MM.1S (cell line): ENCODE results near the gene BMERB1.
"Not testable (repeated sequence)": the region's sequence is repeated elsewhere in the genome, so short reads cannot be mapped to it uniquely, and the experiment has no call there.

Experiments
- DNase-seq: peaks from one replicate; pipeline ENCODE4 v3.0.0-alpha.2; 2015
- H2AFZ ChIP-seq: fragments of 300-600 bp; sonication (generic); 2 replicates; pipeline ENCODE4 v1.6.0; 2016; ENCODE audit warnings: antibody characterized with exemption, low read length
- H3F3A ChIP-seq: fragments of 300-600 bp; sonication (generic); 2 replicates; pipeline ENCODE4 v1.6.1; 2016; ENCODE audit warnings: mild to moderate bottlenecking, antibody characterized with exemption, low read length, moderate library complexity, mixed read lengths; ENCODE audit not compliant: insufficient read depth
- H3K27ac ChIP-seq: fragments of 300-600 bp; sonication (generic); 2 replicates; pipeline ENCODE4 v1.5.1; 2016; ENCODE audit warnings: mild to moderate bottlenecking, low read length
- H3K27me3 ChIP-seq: fragments of 300-600 bp; sonication (generic); replicated peaks from 2 replicates; pipeline ENCODE4 v1.6.0; 2016; ENCODE audit warnings: low read length; ENCODE audit not compliant: insufficient read depth
- H3K36me3 ChIP-seq: fragments of 300-600 bp; sonication (generic); replicated peaks from 2 replicates; pipeline ENCODE4 v1.6.1; 2016; ENCODE audit warnings: mild to moderate bottlenecking, low read length, mixed read lengths; ENCODE audit not compliant: insufficient read depth
- H3K4me1 ChIP-seq: fragments of 300-600 bp; sonication (generic); 2 replicates; pipeline ENCODE4 v1.6.1; 2016; ENCODE audit warnings: low read length, mixed read lengths
- H3K4me2 ChIP-seq: fragments of 300-600 bp; sonication (generic); 2 replicates; pipeline ENCODE4 v1.6.0; 2016; ENCODE audit warnings: low read depth, low read length
- H3K4me3 ChIP-seq: fragments of 300-600 bp; sonication (generic); 2 replicates; pipeline ENCODE4 v1.5.1; 2016; ENCODE audit warnings: low read length, mixed read lengths
- H3K79me2 ChIP-seq: fragments of 300-600 bp; sonication (generic); 2 replicates; pipeline ENCODE4 v1.6.1; 2016; ENCODE audit warnings: mixed run types, low read length, mixed read lengths
- H3K9ac ChIP-seq: fragments of 300-600 bp; sonication (generic); 2 replicates; pipeline ENCODE4 v1.6.1; 2016; ENCODE audit warnings: low read length, mixed read lengths
- H3K9me2 ChIP-seq: fragments of 300-600 bp; sonication (generic); replicated peaks from 2 replicates; pipeline ENCODE4 v1.6.1; 2016; ENCODE audit warnings: mild to moderate bottlenecking, low read length, mixed read lengths; ENCODE audit not compliant: insufficient read depth
- H3K9me3 ChIP-seq: fragments of 300-600 bp; sonication (generic); replicated peaks from 2 replicates; pipeline ENCODE4 v1.6.1; 2016; ENCODE audit warnings: mild to moderate bottlenecking, low read length, mixed read lengths; ENCODE audit not compliant: insufficient read depth
- H4K20me1 ChIP-seq: fragments of 300-600 bp; sonication (generic); 2 replicates; pipeline ENCODE4 v1.6.1; 2016; ENCODE audit warnings: mild to moderate bottlenecking, low read length, moderate library complexity, mixed read lengths; ENCODE audit not compliant: insufficient read depth
- CTCF ChIP-seq: fragments of 300-600 bp; sonication (generic); IDR thresholded peaks from 2 replicates; pipeline ENCODE4 v1.5.1; 2016; ENCODE audit warnings: antibody characterized with exemption, low read length, mixed read lengths
- EZH2 ChIP-seq: fragments of 300-600 bp; sonication (generic); optimal IDR thresholded peaks from 2 replicates; pipeline ENCODE3; 2017; ENCODE audit warnings: low read depth, mild to moderate bottlenecking, antibody characterized with exemption, low read length, mixed read lengths
- EZH2phosphoT487 ChIP-seq: fragments of 300-600 bp; sonication (generic); IDR thresholded peaks from 2 replicates; pipeline ENCODE4 v1.6.1; 2018; ENCODE audit warnings: antibody characterized with exemption, low read length

Gene BMERB1

GRCh38 chr16:15439102-15439501 lies 4.7 kb downstream of the BMERB1 start:
- Histone ChIP-seq H3F3A (no peaks in the 10 kb centered on the region), H2AFZ (no peak overlapping the region), H3K4me2 (no peak overlapping the region), H4K20me1 (no peaks in the 10 kb centered on the region), H3K27ac (no peak overlapping the region), H3K27me3 (no peaks in the 10 kb centered on the region; the same call in 1 of the 2 replicates), H3K9me3 (no peaks in the 10 kb centered on the region), H3K4me3 (no peak overlapping the region), H3K9me2 (no peaks in the 10 kb centered on the region), H3K79me2 (no peaks in the 10 kb centered on the region), H3K9ac (no peak overlapping the region), H3K4me1 (peaks cover 3% of the 10 kb centered on the region; the same call in 1 of the 2 replicates), H3K36me3 (no peaks in the 10 kb centered on the region)
- DNase-seq = no peak
- TF ChIP-seq EZH2 = no peak
- no peak for TF ChIP-seq CTCF
- TF ChIP-seq EZH2phosphoT487 = no peak

- H2AFZ ChIP-seq = no peak overlapping the region
- no peaks in the 10 kb centered on the region for H3K36me3 ChIP-seq
- no peaks in the 10 kb centered on the region; the same call in 1 of the 2 replicates for H3K27me3 ChIP-seq
- H3K27ac ChIP-seq = no peak overlapping the region
- H3K4me2 ChIP-seq = no peak overlapping the region
- H3K4me3 ChIP-seq = no peak overlapping the region
- TF ChIP-seq CTCF = no peak
- no peak for TF ChIP-seq EZH2phosphoT487
- no peak for TF ChIP-seq EZH2
- H3K79me2 ChIP-seq = no peaks in the 10 kb centered on the region
- no peaks in the 10 kb centered on the region for H4K20me1 ChIP-seq
- no peak overlapping the region for H3K9ac ChIP-seq
- DNase-seq = no peak
- no peaks in the 10 kb centered on the region for H3K9me2 ChIP-seq
- no peaks in the 10 kb centered on the region for H3F3A ChIP-seq
- H3K4me1 ChIP-seq = peaks cover 3% of the 10 kb centered on the region; the same call in 1 of the 2 replicates
- no peaks in the 10 kb centered on the region for H3K9me3 ChIP-seq
These were observed 5.1 kb downstream of the BMERB1 start for GRCh38 chr16:15439521-15439920.

GRCh38 chr16:15440852-15441251 lies 6.5 kb downstream of the BMERB1 start:
- H3K79me2 ChIP-seq = no peaks in the 10 kb centered on the region
- no peak overlapping the region for H2AFZ ChIP-seq
- no peaks in the 10 kb centered on the region for H3K27me3 ChIP-seq
- H3K4me2 ChIP-seq = no peak overlapping the region
- no peaks in the 10 kb centered on the region for H3K9me2 ChIP-seq
- H3K4me3 ChIP-seq = no peak overlapping the region
- no peak overlapping the region for H3K9ac ChIP-seq
- no peaks in the 10 kb centered on the region for H3K9me3 ChIP-seq
- H4K20me1 ChIP-seq = no peaks in the 10 kb centered on the region
- no peak for DNase-seq
- no peaks in the 10 kb centered on the region for H3F3A ChIP-seq
- H3K27ac ChIP-seq = no peak overlapping the region
- H3K4me1 ChIP-seq = no peaks in the 10 kb centered on the region
- no peaks in the 10 kb centered on the region for H3K36me3 ChIP-seq
- TF ChIP-seq CTCF (no peak), EZH2phosphoT487 (no peak), EZH2 (no peak)

GRCh38 chr16:15442140-15442539 lies 7.8 kb downstream of the BMERB1 start:
- not testable (repeated sequence) for H3K79me2 ChIP-seq, H3K4me2 ChIP-seq, H3K27me3 ChIP-seq, H3K9ac ChIP-seq, H3K9me3 ChIP-seq, H3F3A ChIP-seq, H3K4me1 ChIP-seq, H2AFZ ChIP-seq, H3K9me2 ChIP-seq, H3K36me3 ChIP-seq, H4K20me1 ChIP-seq, DNase-seq, H3K27ac ChIP-seq, H3K4me3 ChIP-seq
